Pons (tissue), 1 donor: ENCODE results near the gene DAG1.

ENCODE experiments used
- DNase-seq: peaks from one replicate; pipeline ENCODE4 v3.0.0-alpha.2; 2016; ENCODE audit warnings: low spot score

The DAG1 gene

GRCh38 chr3:49518016-49518415 lies 47.9 kb downstream of the DAG1 start:
- DNase-seq = no peak

DNA sequence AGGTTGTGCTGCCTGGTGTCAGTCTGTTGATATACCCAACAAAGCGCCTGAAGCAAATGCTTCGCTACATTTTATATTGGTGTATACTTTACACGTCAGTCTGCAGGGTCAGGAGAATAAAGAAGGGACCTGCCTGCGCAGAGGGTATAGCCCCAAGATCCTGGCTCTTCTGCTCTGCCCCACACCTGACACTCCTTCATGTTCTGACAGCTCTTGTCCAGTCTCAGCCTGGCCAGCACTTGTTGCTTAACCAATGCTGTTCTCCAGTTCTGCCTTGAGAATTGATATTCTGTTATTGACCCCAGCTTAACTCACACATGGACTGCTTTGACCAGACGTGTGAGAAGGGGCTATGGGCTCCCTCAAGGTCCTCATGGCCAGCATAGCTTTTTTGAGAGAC lies 48.4 kb downstream of the DAG1 start:
- no peak for DNase-seq

GRCh38 chr3:49519296-49519695 lies 49.2 kb downstream of the DAG1 start:
- DNase-seq = peak; percentile 95

GRCh38 chr3:49519916-49520385 lies 49.9 kb downstream of the DAG1 start:
- DNase-seq = no peak

DNA sequence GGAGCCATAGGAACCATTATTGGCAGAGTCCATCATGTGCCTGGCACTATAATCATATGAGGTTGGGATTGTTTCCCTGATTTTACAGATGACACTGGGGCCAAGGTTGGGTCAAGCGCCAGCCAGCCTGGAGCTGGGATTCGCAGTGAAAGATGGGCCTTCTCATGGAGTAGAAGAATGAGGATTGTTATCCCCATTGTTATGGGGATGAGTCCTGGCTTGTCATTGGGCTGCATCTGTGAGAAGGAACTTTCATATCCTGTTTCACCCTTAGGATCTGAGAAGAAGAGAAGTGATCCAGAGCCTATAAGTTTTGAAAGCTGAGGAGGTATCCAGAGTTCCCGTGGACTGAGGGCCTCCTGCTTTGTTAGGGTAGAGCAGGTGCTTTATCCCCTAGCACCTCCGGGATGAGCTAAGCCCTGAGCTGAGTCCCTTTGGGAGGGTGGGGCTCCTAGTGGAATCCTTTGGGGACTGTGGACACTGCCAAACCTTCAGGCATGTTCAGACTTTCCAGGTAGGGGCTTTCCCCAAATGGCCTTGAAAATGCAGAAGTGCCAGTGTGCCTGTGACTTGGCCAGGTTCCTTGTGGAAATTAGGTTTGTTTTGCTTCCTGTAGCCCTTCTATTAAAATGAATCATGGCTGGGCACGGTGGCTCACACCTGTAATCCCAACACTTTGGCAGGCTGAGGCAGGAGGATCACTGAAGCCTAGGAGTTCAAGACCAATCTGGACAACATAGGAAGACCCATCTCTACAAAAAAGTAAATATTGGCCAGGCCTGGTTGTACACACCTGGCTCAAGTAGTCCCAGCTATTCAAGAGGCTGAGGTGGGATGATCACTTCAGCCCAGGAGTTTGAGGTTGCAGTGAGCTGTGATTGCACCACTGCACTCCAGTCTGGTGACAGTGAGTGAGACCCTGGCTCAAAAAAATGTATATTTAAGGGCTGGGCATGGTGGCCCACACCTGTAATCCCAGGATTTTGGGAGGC lies 54.0 kb downstream of the DAG1 start:
- DNase-seq = no peak

GRCh38 chr3:49529567-49529966 lies 59.5 kb downstream of the DAG1 start:
- DNase-seq = no peak

- no peak for DNase-seq
Observed at GRCh38 chr3:49530231-49530630, 60.2 kb downstream of the DAG1 start.

DNA sequence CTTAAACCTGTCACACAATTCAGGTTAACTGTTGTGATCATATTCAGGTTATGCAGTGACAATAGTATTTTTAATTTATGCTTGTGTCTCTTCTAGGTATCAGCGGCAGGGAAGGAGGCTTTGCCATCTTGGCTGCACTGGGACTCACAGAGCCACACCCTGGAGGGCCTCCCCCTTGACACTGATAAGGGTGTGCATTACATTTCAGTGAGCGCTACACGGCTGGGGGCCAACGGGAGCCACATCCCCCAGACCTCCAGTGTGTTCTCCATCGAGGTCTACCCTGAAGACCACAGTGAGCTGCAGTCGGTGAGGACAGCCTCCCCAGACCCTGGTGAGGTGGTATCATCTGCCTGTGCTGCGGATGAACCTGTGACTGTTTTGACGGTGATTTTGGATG lies 60.6 kb downstream of the DAG1 start:
- no peak for DNase-seq

DNA sequence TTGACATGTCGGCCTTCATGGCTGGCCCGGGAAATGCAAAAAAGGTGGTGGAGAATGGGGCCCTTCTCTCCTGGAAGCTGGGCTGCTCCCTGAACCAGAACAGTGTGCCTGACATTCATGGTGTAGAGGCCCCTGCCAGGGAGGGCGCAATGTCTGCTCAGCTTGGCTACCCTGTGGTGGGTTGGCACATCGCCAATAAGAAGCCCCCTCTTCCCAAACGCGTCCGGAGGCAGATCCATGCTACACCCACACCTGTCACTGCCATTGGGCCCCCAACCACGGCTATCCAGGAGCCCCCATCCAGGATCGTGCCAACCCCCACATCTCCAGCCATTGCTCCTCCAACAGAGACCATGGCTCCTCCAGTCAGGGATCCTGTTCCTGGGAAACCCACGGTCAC lies 61.2 kb downstream of the DAG1 start:
- DNase-seq = no peak

GRCh38 chr3:49531715-49532114 lies 61.6 kb downstream of the DAG1 start:
- DNase-seq = no peak

DNA sequence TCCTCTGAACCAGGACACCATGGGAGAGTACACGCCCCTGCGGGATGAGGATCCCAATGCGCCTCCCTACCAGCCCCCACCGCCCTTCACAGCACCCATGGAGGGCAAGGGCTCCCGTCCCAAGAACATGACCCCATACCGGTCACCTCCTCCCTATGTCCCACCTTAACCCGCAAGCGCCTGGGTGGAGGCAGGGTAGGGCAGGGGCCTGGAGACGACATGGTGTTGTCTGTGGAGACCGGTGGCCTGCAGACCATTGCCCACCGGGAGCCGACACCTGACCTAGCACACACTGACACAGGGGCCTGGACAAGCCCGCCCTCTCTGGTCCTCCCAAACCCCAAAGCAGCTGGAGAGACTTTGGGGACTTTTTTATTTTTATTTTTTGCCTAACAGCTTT lies 63.0 kb downstream of the DAG1 start:
- no peak for DNase-seq

- no peak for DNase-seq
Observed at GRCh38 chr3:49533786-49534519, 63.9 kb downstream of the DAG1 start.

DNA sequence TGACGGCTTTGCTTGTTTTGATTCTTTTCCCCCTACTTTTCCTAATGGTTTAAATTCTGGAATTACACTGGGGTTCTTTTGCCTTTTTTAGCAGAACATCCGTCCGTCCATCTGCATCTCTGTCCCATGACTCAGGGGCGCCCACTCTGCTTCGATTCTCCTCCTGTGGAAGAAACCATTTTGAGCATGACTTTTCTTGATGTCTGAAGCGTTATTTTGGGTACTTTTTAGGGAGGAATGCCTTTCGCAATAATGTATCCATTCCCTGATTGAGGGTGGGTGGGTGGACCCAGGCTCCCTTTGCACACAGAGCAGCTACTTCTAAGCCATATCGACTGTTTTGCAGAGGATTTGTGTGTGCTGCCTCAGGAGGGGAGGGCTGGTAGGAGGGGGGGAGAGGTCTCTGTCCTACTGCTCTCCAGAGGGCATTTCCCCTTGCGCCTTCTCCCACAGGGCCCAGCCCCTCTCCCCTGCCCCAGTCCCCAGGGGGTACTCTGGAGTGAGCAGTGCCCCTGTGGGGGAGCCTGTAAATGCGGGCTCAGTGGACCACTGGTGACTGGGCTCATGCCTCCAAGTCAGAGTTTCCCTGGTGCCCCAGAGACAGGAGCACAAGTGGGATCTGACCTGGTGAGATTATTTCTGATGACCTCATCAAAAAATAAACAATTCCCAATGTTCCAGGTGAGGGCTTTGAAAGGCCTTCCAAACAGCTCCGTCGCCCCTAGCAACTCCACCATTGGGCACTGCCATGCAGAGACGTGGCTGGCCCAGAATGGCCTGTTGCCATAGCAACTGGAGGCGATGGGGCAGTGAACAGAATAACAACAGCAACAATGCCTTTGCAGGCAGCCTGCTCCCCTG lies 64.7 kb downstream of the DAG1 start:
- DNase-seq = peak; percentile 39

GRCh38 chr3:49535971-49536874 lies 66.2 kb downstream of the DAG1 start:
- DNase-seq = no peak

DNA sequence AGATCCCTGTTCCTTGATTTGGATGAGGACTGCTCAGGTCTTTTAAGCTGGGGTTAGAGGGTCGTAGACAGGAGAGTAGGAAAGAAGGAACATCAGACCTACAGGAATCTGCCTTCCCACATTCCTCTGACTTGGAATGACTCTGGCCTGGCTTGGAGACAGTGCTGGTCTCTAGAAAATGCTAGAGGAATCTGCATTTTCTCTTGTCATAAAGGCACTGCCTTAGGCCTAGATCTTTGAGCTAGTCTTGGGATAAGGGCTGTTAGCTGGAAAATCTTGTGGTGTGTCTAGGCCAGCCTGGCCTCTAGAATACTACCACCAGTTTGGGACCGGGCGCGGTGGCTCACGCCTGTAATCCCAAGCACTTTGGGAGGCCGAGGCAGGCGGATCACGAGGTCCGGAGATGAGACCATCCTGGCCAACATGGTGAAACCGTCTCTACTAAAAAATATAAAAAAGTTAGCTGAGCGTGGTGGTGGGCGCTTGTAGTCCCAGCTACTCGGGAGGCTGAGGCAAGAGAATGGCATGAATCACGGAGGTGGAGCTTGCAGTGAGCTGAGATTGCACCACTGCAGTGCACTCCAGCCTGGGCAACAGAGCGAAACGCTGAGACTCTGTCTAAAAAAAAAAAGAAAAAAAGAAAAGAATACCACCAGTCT lies 66.9 kb downstream of the DAG1 start:
- DNase-seq = no peak

- peak; percentile 86 for DNase-seq
Observed at GRCh38 chr3:49539659-49540560, 69.8 kb downstream of the DAG1 start.

DNA sequence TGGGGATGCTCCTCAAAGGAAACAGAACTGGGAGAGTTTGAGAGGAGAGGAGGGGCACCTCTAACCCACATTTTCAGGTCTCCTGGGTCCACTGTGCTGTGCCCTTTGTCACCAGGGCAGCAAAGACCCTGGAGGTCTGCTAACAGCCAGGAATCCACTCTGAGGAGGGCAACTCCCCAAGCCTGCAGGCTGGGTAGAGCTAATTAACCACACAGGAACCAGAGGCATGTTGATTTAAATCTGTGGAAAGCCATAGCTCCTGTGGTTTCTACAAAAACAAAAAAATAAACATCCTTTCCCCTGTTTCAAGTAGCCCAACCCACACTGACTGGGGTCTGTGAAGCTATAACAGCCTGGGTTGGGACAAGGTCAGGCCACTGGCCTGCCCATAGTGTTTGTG lies 82.0 kb downstream of the DAG1 start:
- DNase-seq = no peak

- no peak for DNase-seq
Observed at GRCh38 chr3:49553324-49553691, 83.2 kb downstream of the DAG1 start.
